Neuronal stem cell (in vitro differentiated cells): ENCODE results near the gene LRP1.
A peak's percentile ranks its signal among the peaks of the same experiment; 100 is the strongest.

Experiments
- DNase-seq: peaks from one replicate; pipeline ENCODE4 v3.0.0-alpha.2; 2013; ENCODE audit warnings: low spot score
- H2AFZ ChIP-seq: one replicate; pipeline ENCODE4 v1.6.1; 2013; ENCODE audit warnings: mild to moderate bottlenecking, low read length, inconsistent platforms
- H2AK5ac ChIP-seq: 2 replicates; pipeline ENCODE4 v1.6.1; 2013; ENCODE audit warnings: low read depth, mild to moderate bottlenecking, inconsistent platforms, low read length, moderate library complexity, mixed read lengths
- H2BK120ac ChIP-seq: 2 replicates; pipeline ENCODE4 v1.6.1; 2013; ENCODE audit warnings: low read depth, mild to moderate bottlenecking, inconsistent platforms, low read length, moderate library complexity, mixed read lengths
- H2BK12ac ChIP-seq: one replicate; pipeline ENCODE4 v1.6.1; 2013; ENCODE audit warnings: low read length, inconsistent platforms
- H2BK15ac ChIP-seq: 2 replicates; pipeline ENCODE4 v1.6.1; 2013; ENCODE audit warnings: mild to moderate bottlenecking, low read length, inconsistent platforms, mixed read lengths
- H2BK5ac ChIP-seq: one replicate; pipeline ENCODE4 v1.6.1; 2013; ENCODE audit warnings: inconsistent platforms, mild to moderate bottlenecking, low read length, moderate library complexity
- H3K14ac ChIP-seq: one replicate; pipeline ENCODE4 v1.6.1; 2013; ENCODE audit warnings: low read length, inconsistent platforms
- H3K18ac ChIP-seq: 2 replicates; pipeline ENCODE4 v1.6.1; 2013; ENCODE audit warnings: low read length, inconsistent platforms
- H3K23ac ChIP-seq: 2 replicates; pipeline ENCODE4 v1.6.1; 2013; ENCODE audit warnings: low read depth, mild to moderate bottlenecking, mixed read lengths, low read length, inconsistent platforms; ENCODE audit not compliant: poor library complexity
- H3K27ac ChIP-seq: replicated peaks from 3 replicates; pipeline ENCODE4 v1.5.1; 2013; ENCODE audit warnings: low read length, inconsistent platforms
- H3K27me3 ChIP-seq, 3 experiments: 2 replicates each; pipeline ENCODE4 v1.6.1; 2013; ENCODE audit warnings: low read length in 3 of 3, mild to moderate bottlenecking in 2 of 3, inconsistent platforms in 1 of 3, low read depth in 1 of 3, mixed read lengths in 1 of 3, moderate library complexity in 1 of 3; ENCODE audit not compliant: control insufficient read depth in 3 of 3, insufficient read depth in 3 of 3
- H3K36me3 ChIP-seq, 2 donors: replicated peaks in 1 of 2; 2 replicates each; pipeline ENCODE4 v1.6.1; 2013; ENCODE audit warnings: low read length in 2 of 2; ENCODE audit not compliant: control insufficient read depth in 2 of 2, insufficient read depth in 2 of 2
- H3K4ac ChIP-seq: 2 replicates; pipeline ENCODE4 v1.6.1; 2013; ENCODE audit warnings: inconsistent platforms, mild to moderate bottlenecking, low read length, moderate library complexity
- H3K4me1 ChIP-seq, 2 donors: 1 replicate in 1 of 2; 2 replicates in 1 of 2; pipeline ENCODE4 v1.6.1; 2013; ENCODE audit warnings: low read length in 2 of 2, low read depth in 1 of 2; ENCODE audit not compliant: control insufficient read depth in 2 of 2, insufficient read depth in 1 of 2
- H3K4me2 ChIP-seq: one replicate; pipeline ENCODE4 v1.6.1; 2013; ENCODE audit warnings: mild to moderate bottlenecking, low read length, inconsistent platforms; ENCODE audit not compliant: insufficient read depth, poor library complexity, severe bottlenecking
- H3K4me3 ChIP-seq, 2 donors: 2 replicates each; pipeline ENCODE4 v1.5.1; 2013; ENCODE audit warnings: low read length in 2 of 2, mild to moderate bottlenecking in 2 of 2, inconsistent platforms in 1 of 2, moderate library complexity in 1 of 2
- H3K79me1 ChIP-seq: one replicate; pipeline ENCODE4 v1.6.1; 2013; ENCODE audit warnings: low read depth, mild to moderate bottlenecking, inconsistent platforms, low read length, moderate library complexity
- H3K9ac ChIP-seq: one replicate; pipeline ENCODE4 v1.6.1; 2013; ENCODE audit warnings: mild to moderate bottlenecking, low read depth, low read length, inconsistent platforms; ENCODE audit not compliant: poor library complexity
- H3K9me3 ChIP-seq, 2 donors: replicated peaks in 1 of 2; 2 replicates each; pipeline versions ENCODE3 to v1.6.1; 2013; ENCODE audit warnings: low read length in 2 of 2, mild to moderate bottlenecking in 2 of 2, inconsistent platforms in 1 of 2, low read depth in 1 of 2, mixed read lengths in 1 of 2, moderate library complexity in 1 of 2; ENCODE audit not compliant: control insufficient read depth in 2 of 2, insufficient read depth in 1 of 2
- H4K8ac ChIP-seq: one replicate; pipeline ENCODE4 v1.6.1; 2013; ENCODE audit warnings: low read depth, mild to moderate bottlenecking, inconsistent platforms, low read length, moderate library complexity
- H4K91ac ChIP-seq: one replicate; pipeline ENCODE4 v1.6.1; 2013; ENCODE audit warnings: low read length, low read depth, mild to moderate bottlenecking, inconsistent platforms; ENCODE audit not compliant: poor library complexity
- WGBS, 2 donors: extraction: QIAGEN DNeasy Blood & Tissue Kit; methylation state at CpG; one replicate each; pipeline ENCODE4 v1.1.7; 2013; ENCODE audit warnings: missing lambda C conversion rate in 2 of 2, mixed read lengths in 1 of 2; ENCODE audit not compliant: insufficient read length in 2 of 2, insufficient replicate concordance in 1 of 2; ENCODE audit errors: extremely low coverage in 2 of 2; 5-methylcytosine and 5-hydroxymethylcytosine counted together

LRP1 gene

DNA sequence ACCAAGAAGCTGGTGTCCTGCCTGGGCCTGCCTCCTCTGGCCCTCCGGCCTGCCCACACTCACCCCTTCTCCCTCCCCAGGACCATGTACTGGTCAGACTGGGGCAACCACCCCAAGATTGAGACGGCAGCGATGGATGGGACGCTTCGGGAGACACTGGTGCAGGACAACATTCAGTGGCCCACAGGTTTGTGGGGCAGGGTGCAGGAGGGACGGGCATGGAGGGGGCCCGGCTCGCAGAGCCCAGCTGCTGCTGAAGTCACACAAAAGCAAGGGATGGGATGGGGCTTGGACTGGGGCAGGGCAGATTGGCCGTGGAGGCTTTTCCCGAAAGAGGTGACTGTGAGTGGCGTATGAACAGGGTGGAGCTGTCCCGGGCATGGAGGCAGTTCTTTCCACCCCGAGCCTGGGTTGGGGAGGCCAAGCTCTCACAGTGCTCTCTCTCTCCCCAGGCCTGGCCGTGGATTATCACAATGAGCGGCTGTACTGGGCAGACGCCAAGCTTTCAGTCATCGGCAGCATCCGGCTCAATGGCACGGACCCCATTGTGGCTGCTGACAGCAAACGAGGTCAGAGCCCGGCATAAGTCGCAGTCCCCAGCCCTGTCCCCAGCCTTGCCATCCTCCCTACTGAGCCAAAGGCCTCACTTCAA, 80.5 kb downstream of the LRP1 start:
- H3K4me3 ChIP-seq, result no peak overlapping the region
- H3K27me3 ChIP-seq, result peaks cover 0 to 4% (median 0%) of the 10 kb centered on the region in 3 experiments
- no peak overlapping the region for H2BK5ac ChIP-seq
- H3K18ac ChIP-seq, result no peak overlapping the region
- no peak for DNase-seq
- peaks cover 64 to 93% of the 10 kb centered on the region in 2 donors for H3K36me3 ChIP-seq
- no peak overlapping the region for H4K8ac ChIP-seq
- no peak overlapping the region for H3K27ac ChIP-seq
- H2AFZ ChIP-seq, result no peak overlapping the region
- no peak overlapping the region for H2AK5ac ChIP-seq
- H2BK120ac ChIP-seq, result no peak overlapping the region
- H2BK12ac ChIP-seq, result no peak overlapping the region
- no CpG with 5 or more reads among the region's 22 CpGs for WGBS, 2 donors
- no peak overlapping the region for H3K14ac ChIP-seq
- H3K79me1 ChIP-seq, result no peaks in the 10 kb centered on the region
- no peak overlapping the region for H2BK15ac ChIP-seq
- no peak overlapping the region for H3K9ac ChIP-seq
- peaks cover 2% of the 10 kb centered on the region in 2 donors for H3K4me1 ChIP-seq
- H3K4me2 ChIP-seq, result no peak overlapping the region
- H4K91ac ChIP-seq, result no peak overlapping the region
- peaks cover 0 to 1% of the 10 kb centered on the region in 2 donors for H3K9me3 ChIP-seq
- H3K23ac ChIP-seq, result peak overlapping the region; percentile 35
- no peak overlapping the region for H3K4ac ChIP-seq

DNA sequence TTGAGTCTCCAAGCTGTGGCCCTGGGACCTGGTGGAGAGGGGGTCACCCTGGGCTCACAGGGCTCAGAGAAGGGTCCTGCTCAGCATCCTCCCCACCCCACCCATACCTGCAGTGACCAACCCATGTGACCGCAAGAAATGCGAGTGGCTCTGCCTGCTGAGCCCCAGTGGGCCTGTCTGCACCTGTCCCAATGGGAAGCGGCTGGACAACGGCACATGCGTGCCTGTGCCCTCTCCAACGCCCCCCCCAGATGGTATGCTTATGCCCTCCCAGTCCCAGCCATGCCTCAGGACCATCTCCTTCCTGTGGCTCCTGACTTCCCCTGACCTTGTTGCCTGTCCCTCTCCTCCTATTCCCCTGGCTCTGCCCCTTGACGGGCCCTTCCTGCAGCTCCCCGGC, 81.6 kb downstream of the LRP1 start:
- WGBS, 2 donors, result no CpG with 5 or more reads among the region's 8 CpGs
- Histone ChIP-seq H3K4ac (no peak overlapping the region), H2BK12ac (no peak overlapping the region), H3K23ac (no peak overlapping the region), H3K79me1 (no peaks in the 10 kb centered on the region), H2BK120ac (no peak overlapping the region), H4K8ac (no peak overlapping the region), H3K4me3 (no peak overlapping the region), H4K91ac (no peak overlapping the region), H3K4me2 (no peak overlapping the region), H3K27ac (no peak overlapping the region), H2BK15ac (no peak overlapping the region), H2AFZ (no peak overlapping the region), H3K27me3 (peaks cover 0 to 13% (median 5%) of the 10 kb centered on the region in 3 experiments), H3K14ac (no peak overlapping the region), H2AK5ac (no peak overlapping the region), H3K9me3 (peaks cover 0 to 1% of the 10 kb centered on the region in 2 donors), H3K9ac (no peak overlapping the region), H3K18ac (no peak overlapping the region), H2BK5ac (peak overlapping the region; percentile 47), H3K4me1 (peaks cover 8 to 10% of the 10 kb centered on the region in 2 donors), H3K36me3 (peaks cover 55 to 82% of the 10 kb centered on the region in 2 donors)
- DNase-seq, result no peak

DNA sequence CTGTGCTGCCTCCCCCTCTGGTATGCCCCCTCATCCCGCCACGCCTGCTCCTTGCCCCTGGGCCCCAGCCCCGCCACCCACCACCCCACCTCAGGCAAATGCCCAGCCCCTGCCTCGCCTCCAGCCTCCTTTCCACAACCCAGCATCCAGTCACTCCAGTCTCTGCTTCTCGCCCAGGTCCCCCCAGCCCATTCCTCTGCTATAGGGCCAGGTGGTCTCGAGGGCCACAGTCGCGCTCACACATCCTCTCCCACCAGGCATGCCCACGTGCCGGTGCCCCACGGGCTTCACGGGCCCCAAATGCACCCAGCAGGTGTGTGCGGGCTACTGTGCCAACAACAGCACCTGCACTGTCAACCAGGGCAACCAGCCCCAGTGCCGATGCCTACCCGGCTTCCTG, 82.2 kb downstream of the LRP1 start:
- peaks cover 4 to 19% (median 11%) of the 10 kb centered on the region in 3 experiments for H3K27me3 ChIP-seq
- no peak overlapping the region for H3K9ac ChIP-seq
- no peak for DNase-seq
- no peak overlapping the region for H3K27ac ChIP-seq
- no peak overlapping the region for H4K91ac ChIP-seq
- no peak overlapping the region for H2BK120ac ChIP-seq
- H3K4me1 ChIP-seq, result peaks cover 8 to 12% of the 10 kb centered on the region in 2 donors
- WGBS, 2 donors, result no CpG with 5 or more reads among the region's 15 CpGs
- H3K18ac ChIP-seq, result no peak overlapping the region
- no peaks in the 10 kb centered on the region for H3K79me1 ChIP-seq
- peaks cover 0 to 1% of the 10 kb centered on the region in 2 donors for H3K9me3 ChIP-seq
- peak overlapping the region; percentile 44 for H2AK5ac ChIP-seq
- peaks cover 50 to 77% of the 10 kb centered on the region in 2 donors for H3K36me3 ChIP-seq
- H3K14ac ChIP-seq, result no peak overlapping the region
- H2BK5ac ChIP-seq, result peak overlapping the region; percentile 47
- H2BK12ac ChIP-seq, result no peak overlapping the region
- H3K4me2 ChIP-seq, result no peak overlapping the region
- H3K4ac ChIP-seq, result no peak overlapping the region
- no peak overlapping the region for H4K8ac ChIP-seq
- H3K4me3 ChIP-seq, result no peak overlapping the region
- H2BK15ac ChIP-seq, result no peak overlapping the region
- H2AFZ ChIP-seq, result no peak overlapping the region
- peak overlapping the region; percentile 16 for H3K23ac ChIP-seq

DNA sequence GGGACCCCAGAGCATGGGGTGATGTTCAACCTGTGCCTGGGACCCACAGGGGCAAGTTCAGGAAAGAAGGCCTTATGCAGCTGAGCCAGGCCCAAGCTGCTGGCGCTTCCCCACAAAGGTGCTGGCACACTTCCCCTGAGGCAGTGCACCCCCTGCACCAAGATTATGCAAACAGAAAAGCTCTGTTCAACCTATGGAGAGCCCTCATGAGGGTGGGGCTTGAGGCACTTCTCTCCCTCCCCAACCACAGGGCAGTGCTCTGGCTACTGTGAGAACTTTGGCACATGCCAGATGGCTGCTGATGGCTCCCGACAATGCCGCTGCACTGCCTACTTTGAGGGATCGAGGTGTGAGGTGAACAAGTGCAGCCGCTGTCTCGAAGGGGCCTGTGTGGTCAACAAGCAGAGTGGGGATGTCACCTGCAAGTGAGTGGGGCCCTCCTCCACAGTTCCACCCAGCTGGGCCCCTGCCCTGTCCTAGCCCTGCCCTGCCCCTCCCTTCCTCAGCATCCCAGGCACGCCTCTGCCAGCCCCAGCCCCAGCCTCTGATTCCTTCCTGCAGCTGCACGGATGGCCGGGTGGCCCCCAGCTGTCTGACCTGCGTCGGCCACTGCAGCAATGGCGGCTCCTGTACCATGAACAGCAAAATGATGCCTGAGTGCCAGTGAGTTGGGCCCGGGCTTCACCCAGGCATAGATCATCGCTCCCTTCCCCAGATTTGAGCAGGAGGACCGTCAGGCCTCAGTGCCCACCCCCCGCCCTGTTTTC, 82.8 kb downstream of the LRP1 start:
- H3K79me1 ChIP-seq, result no peaks in the 10 kb centered on the region
- no peak overlapping the region for H3K27ac ChIP-seq
- H4K91ac ChIP-seq, result no peak overlapping the region
- no peak overlapping the region for H3K18ac ChIP-seq
- no peak overlapping the region for H2BK15ac ChIP-seq
- no peak overlapping the region for H3K9ac ChIP-seq
- no CpG with 5 or more reads among the region's 16 CpGs for WGBS, 2 donors
- no peak overlapping the region for H3K4ac ChIP-seq
- H3K4me3 ChIP-seq, result peak overlapping the region in 1 of 2 donors; percentile 52
- no peak overlapping the region for H2BK5ac ChIP-seq
- no peak overlapping the region for H2BK120ac ChIP-seq
- H3K4me1 ChIP-seq, result peaks cover 8 to 18% of the 10 kb centered on the region in 2 donors
- no peak for DNase-seq
- H3K9me3 ChIP-seq, result no peaks in the 10 kb centered on the region
- H3K4me2 ChIP-seq, result no peak overlapping the region
- no peak overlapping the region for H3K14ac ChIP-seq
- peaks cover 10 to 25% (median 17%) of the 10 kb centered on the region in 3 experiments for H3K27me3 ChIP-seq
- peak overlapping the region; percentile 16 for H3K23ac ChIP-seq
- peaks cover 43 to 71% of the 10 kb centered on the region in 2 donors for H3K36me3 ChIP-seq
- H2AFZ ChIP-seq, result no peak overlapping the region
- H2BK12ac ChIP-seq, result no peak overlapping the region
- H4K8ac ChIP-seq, result no peak overlapping the region
- H2AK5ac ChIP-seq, result no peak overlapping the region
